Neural crest cell (in vitro differentiated cells): ENCODE measurements around the gene DAW1. TPM values are rescaled to one million over a fixed set of nuclear protein-coding genes. Genes with fewer than 3 reads are reported as not detected.

ENCODE experiments used
- DNase-seq: peaks from one replicate; pipeline ENCODE4 v3.0.0; 2021; ENCODE audit warnings: low read depth, mixed read lengths, low spot score
- H3K27ac Mint-ChIP-seq: one replicate; pipeline ENCODE4 v1.8.0; 2021; ENCODE audit warnings: mild to moderate bottlenecking, mixed read lengths; ENCODE audit not compliant: unreplicated experiment
- H3K27me3 Mint-ChIP-seq: 2 replicates; pipeline ENCODE4 v1.8.0; 2021; ENCODE audit warnings: low read depth, mild to moderate bottlenecking, mixed read lengths
- H3K36me3 Mint-ChIP-seq: 2 replicates; pipeline ENCODE4 v1.8.0; 2021; ENCODE audit warnings: low read depth, mild to moderate bottlenecking, mixed read lengths
- H3K4me1 Mint-ChIP-seq: 2 replicates; pipeline ENCODE4 v1.8.0; 2021; ENCODE audit warnings: mixed read lengths
- H3K4me3 Mint-ChIP-seq: one replicate; pipeline ENCODE4 v1.8.0; 2021; ENCODE audit warnings: mild to moderate bottlenecking, mixed read lengths
- H3K9me3 Mint-ChIP-seq: 2 replicates; pipeline ENCODE4 v1.8.0; 2021; ENCODE audit warnings: mixed read lengths
- CTCF ChIP-seq: fragments of 200-600 bp; sonication (generic); conservative IDR thresholded peaks from 2 replicates; pipeline ENCODE4 v1.5.0; 2021; ENCODE audit warnings: antibody characterized with exemption, mild to moderate bottlenecking
- long read RNA-seq: library from polyadenylated mRNA; unstranded; transcript quantifications from one replicate; pipeline ENCODE4 v2.0.0, GENCODE V29; 2020
- total RNA-seq: library from RNA; stranded (reverse); gene quantifications from 2 replicates; pipeline ENCODE4 v1.2.1, GENCODE V29; 2021

The DAW1 gene
- not detected in 2 replicates for total RNA-seq
- long read RNA-seq: 0 reads

- peaks cover 3% of the 10 kb centered on the region for H3K9me3 Mint-ChIP-seq
- H3K27me3 Mint-ChIP-seq: peaks cover 33% of the 10 kb centered on the region
- no peaks in the 10 kb centered on the region for H3K4me1 Mint-ChIP-seq
- no peak within 1 kb of the TSS for H3K27ac Mint-ChIP-seq
- TF ChIP-seq CTCF: no peak
- H3K36me3 Mint-ChIP-seq: no peaks in the 10 kb centered on the region
- DNase-seq: peak; percentile 73
- peak within 1 kb of the TSS; percentile 56 for H3K4me3 Mint-ChIP-seq
Measured at GRCh38 chr2:227871375-227871791, at the start of gene DAW1. TSS of gene DAW1 (plus strand) at chr2:227871631. CDS start at chr2:227871690, 59 bp downstream.

- no peaks in the 10 kb centered on the region for H3K4me1 Mint-ChIP-seq
- no peak overlapping the region for H3K4me3 Mint-ChIP-seq
- no peak for TF ChIP-seq CTCF
- H3K27ac Mint-ChIP-seq: no peak overlapping the region
- no peak for DNase-seq
- peaks cover 5% of the 10 kb centered on the region for H3K27me3 Mint-ChIP-seq
- H3K36me3 Mint-ChIP-seq: no peaks in the 10 kb centered on the region
- H3K9me3 Mint-ChIP-seq: peaks cover 8% of the 10 kb centered on the region
Measured at GRCh38 chr2:227822416-227823003, 48.9 kb upstream of the DAW1 start.

- DNase-seq: no peak
- H3K4me3 Mint-ChIP-seq: no peak overlapping the region
- H3K9me3 Mint-ChIP-seq: peaks cover 8% of the 10 kb centered on the region
- H3K27ac Mint-ChIP-seq: no peak overlapping the region
- peaks cover 5% of the 10 kb centered on the region for H3K27me3 Mint-ChIP-seq
- TF ChIP-seq CTCF: no peak
- no peaks in the 10 kb centered on the region for H3K4me1 Mint-ChIP-seq
- no peaks in the 10 kb centered on the region for H3K36me3 Mint-ChIP-seq
Measured at GRCh38 chr2:227823922-227824321, 47.5 kb upstream of the DAW1 start.

DNA sequence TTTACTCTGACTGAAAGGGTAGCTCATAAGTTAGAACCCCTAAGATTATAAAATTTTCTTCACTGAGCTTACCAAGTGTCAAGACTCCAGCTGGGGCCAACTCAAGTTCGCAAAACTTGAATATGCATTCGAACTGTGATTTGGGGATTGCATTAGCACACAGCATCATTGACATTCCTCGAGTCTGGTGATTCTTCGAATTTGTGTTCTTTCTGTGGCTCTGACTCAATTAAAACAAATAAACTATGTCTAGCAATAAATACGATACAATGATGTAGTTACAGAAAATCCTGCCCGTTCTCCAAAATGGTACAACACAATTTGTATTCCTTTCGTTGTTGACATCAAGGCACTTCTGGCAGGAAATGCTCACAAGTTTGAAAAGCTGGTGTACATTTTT lies 46.7 kb upstream of the DAW1 start:
- Mint-ChIP-seq H3K27ac (no peak overlapping the region), H3K9me3 (peaks cover 8% of the 10 kb centered on the region), H3K4me3 (no peak overlapping the region), H3K4me1 (no peaks in the 10 kb centered on the region), H3K27me3 (peaks cover 5% of the 10 kb centered on the region), H3K36me3 (no peaks in the 10 kb centered on the region)
- no peak for TF ChIP-seq CTCF
- no peak for DNase-seq

- TF ChIP-seq CTCF: no peak
- DNase-seq: no peak
- Mint-ChIP-seq H3K36me3 (no peaks in the 10 kb centered on the region), H3K27ac (no peak overlapping the region), H3K4me3 (no peak overlapping the region), H3K9me3 (peaks cover 3% of the 10 kb centered on the region), H3K27me3 (peaks cover 5% of the 10 kb centered on the region), H3K4me1 (no peaks in the 10 kb centered on the region)
Measured at GRCh38 chr2:227826019-227826521, 45.4 kb upstream of the DAW1 start.
